Activated naive CD8-positive, alpha-beta T cell treated with anti-CD3 and anti-CD28 coated beads, Interleukin-2, amount 10 ng/mL, durations not matched to agents 7 days and 5 days (primary cell): ENCODE data around the gene RGL3. TPM values are rescaled to one million over a fixed set of nuclear protein-coding genes. Genes with fewer than 3 reads are reported as not detected.
"Not testable (repeated sequence)": the region's sequence is repeated elsewhere in the genome, so short reads cannot be mapped to it uniquely, and the experiment has no call there.

ENCODE experiments used
- ATAC-seq: fragments of 150-1000 bp; cut with Tn5 transposase; one replicate; pipeline ENCODE4 v1.10.0; 2021; ENCODE audit warnings: low read depth, moderate library complexity
- POLR2A ChIA-PET: fragments of 350-600 bp; sonication (Branson Sonifier 250); formaldehyde crosslinking; loops from one replicate; lab custom pipeline; 2021; ENCODE audit warnings: antibody characterized with exemption; lab: Charles Lee
- DNase-seq: peaks from one replicate; pipeline ENCODE4 v3.0.0; 2021
- H3K27ac Mint-ChIP-seq: one replicate; pipeline ENCODE4 v1.8.0; 2022; ENCODE audit warnings: mild to moderate bottlenecking, mixed read lengths
- H3K27me3 Mint-ChIP-seq: one replicate; pipeline ENCODE4 v1.8.0; 2022; ENCODE audit warnings: mild to moderate bottlenecking, moderate library complexity, mixed read lengths
- H3K36me3 Mint-ChIP-seq: one replicate; pipeline ENCODE4 v1.8.0; 2021; ENCODE audit warnings: mild to moderate bottlenecking, mixed read lengths
- H3K4me1 Mint-ChIP-seq: one replicate; pipeline ENCODE4 v1.8.0; 2021; ENCODE audit warnings: mixed read lengths
- H3K4me3 Mint-ChIP-seq: one replicate; pipeline ENCODE4 v1.8.0; 2022; ENCODE audit warnings: mild to moderate bottlenecking, moderate library complexity, mixed read lengths
- H3K9me3 Mint-ChIP-seq: one replicate; pipeline ENCODE4 v1.8.0; 2021; ENCODE audit warnings: mixed read lengths
- total RNA-seq, 2 experiments: library from RNA; stranded (reverse); gene quantifications; one replicate each; pipeline ENCODE4 v1.2.3, GENCODE V29; 2021

The RGL3 gene
- total RNA-seq, 2 experiments from 2014 or later, result not detected

DNA sequence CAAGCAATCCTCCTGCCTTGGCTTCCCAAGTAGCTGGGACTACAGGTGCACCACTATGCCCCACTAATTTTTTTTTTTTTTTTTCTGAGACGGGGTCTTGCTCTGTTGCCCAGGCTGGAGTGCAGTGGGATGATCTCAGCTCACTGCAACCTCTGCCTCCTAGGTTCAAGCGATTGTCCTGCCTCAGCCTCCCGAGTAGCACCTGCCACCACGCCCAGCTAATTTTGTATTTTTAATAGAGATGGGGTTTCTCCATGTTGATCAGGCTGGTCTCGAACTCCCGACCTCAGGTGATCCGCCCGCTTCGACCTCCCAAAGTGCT lies 36.1 kb upstream of the RGL3 start:
- DNase-seq, ATAC-seq, H3K4me3 Mint-ChIP-seq, POLR2A ChIA-PET, H3K4me1 Mint-ChIP-seq, H3K27ac Mint-ChIP-seq, H3K36me3 Mint-ChIP-seq, H3K9me3 Mint-ChIP-seq: not testable (repeated sequence)
- peaks cover 13% of the 10 kb centered on the region for H3K27me3 Mint-ChIP-seq

DNA sequence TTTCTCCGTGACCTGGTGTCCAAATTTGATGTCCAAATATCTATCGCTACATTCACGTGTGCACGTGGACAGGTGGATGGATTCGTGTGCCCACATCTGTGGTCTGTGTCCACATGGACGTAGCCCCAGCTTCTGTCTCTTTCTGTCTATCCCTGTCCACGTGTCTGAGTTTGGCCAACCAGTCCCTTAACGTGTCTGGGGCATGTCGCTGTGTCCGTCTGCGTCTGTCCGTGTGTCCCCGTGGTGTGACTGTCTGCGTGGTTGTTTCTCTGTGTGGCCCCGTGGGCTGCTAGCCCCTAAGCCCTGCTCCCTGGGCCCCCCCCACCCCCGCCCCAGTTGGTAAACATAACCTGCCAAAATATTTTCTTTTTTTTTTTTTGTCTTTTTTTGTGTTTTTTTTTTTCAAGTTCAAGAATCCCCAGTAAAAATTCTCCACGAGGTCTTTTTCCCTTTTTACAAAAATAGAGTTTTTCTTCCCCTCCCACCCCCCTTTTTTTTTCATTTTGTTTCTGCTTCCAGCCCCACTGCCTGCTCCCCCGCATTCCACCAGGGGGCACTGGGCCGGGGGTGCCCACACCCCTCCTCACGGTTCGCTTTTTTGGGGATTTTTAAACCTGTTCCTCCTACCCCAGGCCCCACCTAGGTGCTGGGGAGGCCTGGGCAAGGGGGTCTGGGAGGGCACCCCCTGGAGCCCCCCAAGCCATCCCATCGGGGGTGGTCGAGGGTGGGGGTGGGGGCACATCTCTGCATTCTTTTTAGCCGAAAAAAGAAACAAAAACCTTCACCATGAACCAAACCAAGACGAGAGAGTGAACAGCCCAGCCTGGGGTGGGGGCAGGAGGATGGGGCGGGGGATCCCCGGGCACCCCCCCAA lies 34.6 kb upstream of the RGL3 start:
- no peaks in the 10 kb centered on the region for H3K9me3 Mint-ChIP-seq
- H3K36me3 Mint-ChIP-seq, result peaks cover 1% of the 10 kb centered on the region
- DNase-seq, result no peak
- H3K4me3 Mint-ChIP-seq, result no peak overlapping the region
- H3K27me3 Mint-ChIP-seq, result peaks cover 13% of the 10 kb centered on the region
- H3K27ac Mint-ChIP-seq, result no peak overlapping the region
- POLR2A ChIA-PET, result no interaction called here
- H3K4me1 Mint-ChIP-seq, result no peaks in the 10 kb centered on the region
- no peak for ATAC-seq

DNA sequence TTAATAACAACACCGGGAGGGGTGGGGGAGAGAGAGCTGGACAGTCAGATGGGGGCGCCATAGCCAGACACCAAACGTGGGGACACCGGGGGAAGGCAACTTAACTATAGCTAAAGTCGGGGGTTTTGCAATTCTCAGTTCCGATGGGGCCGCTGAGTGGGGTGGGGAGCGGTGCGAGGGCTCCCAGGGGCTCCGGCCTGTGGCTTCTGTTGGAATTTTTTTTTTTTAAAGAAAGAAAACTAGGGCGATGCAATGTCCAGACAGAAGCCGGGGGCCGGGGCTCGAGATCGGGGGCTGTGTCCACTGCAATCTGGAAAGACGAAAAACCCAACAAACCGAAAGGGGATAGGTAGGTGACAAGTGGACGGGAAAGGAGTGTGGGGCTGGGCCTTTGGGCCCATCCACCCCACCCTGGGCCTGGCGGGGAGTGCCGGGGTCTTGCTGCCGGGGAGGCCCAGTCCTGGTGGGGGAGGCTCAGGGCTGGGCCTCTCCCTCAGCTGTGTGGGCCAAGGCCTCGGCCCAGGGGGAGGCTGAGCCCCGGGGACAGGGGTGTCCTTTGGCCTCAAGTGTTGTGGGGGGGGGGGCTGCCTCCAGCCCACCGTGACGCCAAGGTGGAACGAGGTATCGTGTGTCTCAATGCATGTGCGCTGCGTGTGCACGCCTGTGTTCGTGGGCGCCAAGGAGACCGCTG lies 33.7 kb upstream of the RGL3 start:
- no peak overlapping the region for H3K4me3 Mint-ChIP-seq
- POLR2A ChIA-PET, result interaction anchor here (0.7 to 1.3 kb wide), 3 partner anchors 21 to 72 kb away, joined by 3 to 4 read pairs (median 3); no protein-coding TSS in a partner anchor
- H3K36me3 Mint-ChIP-seq, result peaks cover 1% of the 10 kb centered on the region
- no peaks in the 10 kb centered on the region for H3K9me3 Mint-ChIP-seq
- ATAC-seq (no peak), DNase-seq (no peak)
- peaks cover 10% of the 10 kb centered on the region for H3K27me3 Mint-ChIP-seq
- no peak overlapping the region for H3K27ac Mint-ChIP-seq
- no peaks in the 10 kb centered on the region for H3K4me1 Mint-ChIP-seq

DNA sequence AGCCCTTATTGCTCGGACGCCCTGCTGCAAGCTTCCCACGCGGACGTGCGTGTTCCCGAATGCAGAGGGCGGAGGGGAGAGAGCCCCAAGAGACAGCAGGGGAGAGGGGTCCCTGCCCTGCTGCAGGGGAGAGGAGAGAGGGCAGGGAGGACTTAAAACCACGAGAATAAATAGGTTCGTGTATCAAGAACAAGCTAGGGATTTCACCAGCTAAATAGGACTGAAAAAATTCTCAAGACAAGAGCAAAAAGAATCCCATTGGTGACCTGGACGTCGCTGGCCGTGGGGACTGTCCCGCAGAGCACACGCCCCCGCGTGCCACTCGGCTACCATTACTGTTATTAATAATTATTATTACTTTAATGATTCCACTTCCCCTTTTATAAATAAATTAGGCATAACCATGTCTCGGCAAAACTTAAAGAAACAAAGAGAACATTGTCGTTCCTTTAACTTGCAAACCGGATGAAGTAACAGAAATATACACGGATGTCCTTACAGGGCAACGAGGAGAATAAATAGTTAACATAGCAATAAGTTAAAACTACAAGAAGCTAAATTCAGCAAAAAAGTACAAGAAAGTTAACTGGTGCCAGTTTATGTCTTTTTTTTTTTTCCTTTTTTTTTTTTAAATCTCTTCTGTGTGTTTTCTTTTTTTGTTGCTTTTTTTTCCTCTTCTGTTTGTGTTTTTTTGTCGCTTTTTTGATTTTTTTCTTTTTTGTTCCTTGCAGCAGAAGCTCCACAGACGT lies 32.9 kb upstream of the RGL3 start:
- H3K27ac Mint-ChIP-seq, result no peak overlapping the region
- no peak for DNase-seq
- H3K36me3 Mint-ChIP-seq, result peaks cover 1% of the 10 kb centered on the region
- H3K27me3 Mint-ChIP-seq, result peaks cover 10% of the 10 kb centered on the region
- POLR2A ChIA-PET, result interaction anchor here (0.5 to 1.3 kb wide), 4 partner anchors 22 to 256 kb away, joined by 3 to 4 read pairs (median 3); no protein-coding TSS in a partner anchor
- H3K4me3 Mint-ChIP-seq, result no peak overlapping the region
- no peaks in the 10 kb centered on the region for H3K9me3 Mint-ChIP-seq
- H3K4me1 Mint-ChIP-seq, result no peaks in the 10 kb centered on the region
- ATAC-seq, result no peak

DNA sequence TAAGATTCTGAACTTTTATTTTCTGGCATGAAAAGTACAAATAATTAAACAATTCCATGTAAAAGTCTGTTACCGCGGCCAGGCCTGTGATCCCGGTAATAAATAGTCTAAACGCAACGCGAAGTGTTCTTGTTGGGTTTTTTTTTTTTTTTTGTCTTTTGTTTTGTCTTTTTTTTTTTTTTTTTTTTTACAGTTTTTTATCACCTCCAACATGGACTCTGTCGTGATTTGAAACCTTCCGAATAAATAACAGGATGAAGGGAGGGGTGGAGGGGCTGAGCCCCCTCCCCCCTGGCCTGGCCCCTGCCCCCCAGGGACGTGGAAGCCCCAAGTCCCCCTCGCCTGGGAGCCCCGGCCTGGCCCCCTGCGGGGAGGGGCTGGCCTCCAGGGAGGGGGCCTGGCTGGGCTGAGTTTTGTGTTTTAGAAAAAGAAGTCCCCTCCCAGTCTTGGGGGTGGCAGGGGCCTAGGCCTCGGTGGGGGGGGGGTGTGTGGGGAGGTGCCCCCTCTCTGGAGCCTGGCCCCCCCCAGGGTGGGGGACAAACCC lies 32.3 kb upstream of the RGL3 start:
- H3K4me1 Mint-ChIP-seq, result no peaks in the 10 kb centered on the region
- POLR2A ChIA-PET, result interaction anchor here (0.5 kb wide), 1 partner anchor 255 kb away, joined by 3 read pairs; no protein-coding TSS in a partner anchor
- peaks cover 8% of the 10 kb centered on the region for H3K27me3 Mint-ChIP-seq
- no peaks in the 10 kb centered on the region for H3K9me3 Mint-ChIP-seq
- H3K36me3 Mint-ChIP-seq, result peaks cover 1% of the 10 kb centered on the region
- H3K27ac Mint-ChIP-seq, result no peak overlapping the region
- ATAC-seq (no peak), DNase-seq (no peak)
- H3K4me3 Mint-ChIP-seq, result no peak overlapping the region

DNA sequence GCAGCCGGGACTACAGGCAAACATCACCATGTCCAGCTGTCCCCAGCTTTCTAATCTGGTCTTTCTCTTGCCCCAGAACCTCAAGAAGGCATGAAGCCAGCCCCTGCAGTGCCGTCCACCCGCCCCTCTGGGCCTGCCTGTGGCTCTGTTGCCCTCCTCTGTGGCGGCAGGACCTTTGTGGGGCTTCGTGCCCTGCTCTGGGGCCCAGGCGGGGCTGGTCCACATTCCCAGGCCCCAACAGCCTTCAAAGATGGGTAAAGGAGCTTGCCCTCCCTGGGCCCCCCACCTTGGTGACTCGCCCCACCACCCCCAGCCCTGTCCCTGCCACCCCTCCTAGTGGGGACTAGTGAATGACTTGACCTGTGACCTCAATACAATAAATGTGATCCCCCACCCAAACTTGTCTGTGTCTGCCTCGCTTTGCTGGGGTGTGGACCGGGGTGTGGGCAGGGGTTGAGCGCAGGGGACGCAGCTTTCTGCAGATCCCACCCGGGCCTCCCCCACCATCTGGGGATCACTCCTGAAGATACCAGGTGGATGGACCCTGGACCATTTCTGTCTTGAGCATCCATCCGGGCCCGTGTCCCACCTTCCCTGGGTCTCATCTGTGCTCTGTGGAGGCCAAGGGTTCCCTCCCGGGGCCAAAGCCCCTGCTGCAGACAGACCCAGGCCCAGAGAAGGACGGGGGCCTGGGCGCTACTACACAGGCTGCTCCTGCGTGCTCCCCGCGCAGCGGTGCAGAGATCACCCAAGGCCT lies 31.6 kb upstream of the RGL3 start:
- Mint-ChIP-seq H3K9me3 (no peaks in the 10 kb centered on the region), H3K27ac (no peak overlapping the region)

DNA sequence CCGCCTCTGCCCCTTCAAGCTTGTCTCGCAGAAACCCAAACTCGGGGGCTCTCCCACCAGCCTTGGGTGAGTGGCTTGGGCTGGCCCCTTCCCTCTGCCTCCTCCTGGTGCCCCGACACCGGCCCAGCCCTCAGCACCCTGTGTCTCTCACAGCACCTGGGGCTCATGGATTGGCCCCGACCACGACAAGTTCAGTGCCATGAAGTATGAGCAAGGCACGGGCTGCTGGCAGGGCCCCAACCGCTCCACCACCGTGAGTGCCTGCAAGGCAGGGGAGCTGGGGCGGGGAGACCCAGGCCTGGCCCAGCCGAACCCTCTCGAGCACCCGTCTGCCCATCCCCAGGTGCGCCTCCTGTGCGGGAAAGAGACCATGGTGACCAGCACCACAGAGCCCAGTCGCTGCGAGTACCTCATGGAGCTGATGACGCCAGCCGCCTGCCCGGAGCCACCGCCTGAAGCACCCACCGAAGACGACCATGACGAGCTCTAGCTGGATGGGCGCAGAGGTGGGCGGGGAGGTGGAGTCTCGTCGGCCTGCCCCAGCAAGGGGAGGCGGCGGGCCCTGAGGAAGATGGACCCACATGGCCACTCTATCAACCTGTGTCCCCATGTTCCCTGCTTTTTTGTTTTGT lies 29.9 kb upstream of the RGL3 start:
- POLR2A ChIA-PET, result no interaction called here
- no peak for ATAC-seq
- Mint-ChIP-seq H3K27me3 (no peaks in the 10 kb centered on the region), H3K4me1 (no peaks in the 10 kb centered on the region), H3K27ac (no peak overlapping the region), H3K4me3 (no peak overlapping the region), H3K36me3 (peaks cover 3% of the 10 kb centered on the region), H3K9me3 (no peaks in the 10 kb centered on the region)
- DNase-seq, result no peak

More for the DNA sequence above, 31.6 kb upstream of the RGL3 start:
- Mint-ChIP-seq H3K4me1 (no peaks in the 10 kb centered on the region), H3K27me3 (peaks cover 3% of the 10 kb centered on the region), H3K36me3 (peaks cover 1% of the 10 kb centered on the region), H3K4me3 (no peak overlapping the region)
- DNase-seq (no peak), ATAC-seq (no peak)
- POLR2A ChIA-PET, result no interaction called here

DNA sequence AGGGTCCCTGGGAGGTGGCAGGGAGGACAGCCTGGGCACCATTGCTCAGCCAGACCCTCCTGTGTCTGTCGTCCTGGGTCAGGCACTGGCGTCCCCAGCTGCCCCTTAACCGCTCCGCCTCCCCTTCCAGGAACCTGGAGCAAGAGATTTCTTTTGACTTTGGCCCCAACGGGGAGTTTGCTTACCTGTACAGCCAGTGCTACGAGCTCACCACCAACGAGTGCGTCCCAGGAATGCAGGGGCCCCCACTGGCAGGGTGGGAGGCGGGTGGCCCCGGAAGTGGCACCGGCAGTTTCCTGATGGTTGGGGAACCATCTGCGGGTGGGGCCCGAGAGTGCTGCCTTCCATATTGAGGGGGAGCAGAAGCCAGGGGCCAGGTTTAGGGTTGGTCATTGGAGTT lies 29.3 kb upstream of the RGL3 start:
- peaks cover 3% of the 10 kb centered on the region for H3K36me3 Mint-ChIP-seq
- no peak for DNase-seq

DNA sequence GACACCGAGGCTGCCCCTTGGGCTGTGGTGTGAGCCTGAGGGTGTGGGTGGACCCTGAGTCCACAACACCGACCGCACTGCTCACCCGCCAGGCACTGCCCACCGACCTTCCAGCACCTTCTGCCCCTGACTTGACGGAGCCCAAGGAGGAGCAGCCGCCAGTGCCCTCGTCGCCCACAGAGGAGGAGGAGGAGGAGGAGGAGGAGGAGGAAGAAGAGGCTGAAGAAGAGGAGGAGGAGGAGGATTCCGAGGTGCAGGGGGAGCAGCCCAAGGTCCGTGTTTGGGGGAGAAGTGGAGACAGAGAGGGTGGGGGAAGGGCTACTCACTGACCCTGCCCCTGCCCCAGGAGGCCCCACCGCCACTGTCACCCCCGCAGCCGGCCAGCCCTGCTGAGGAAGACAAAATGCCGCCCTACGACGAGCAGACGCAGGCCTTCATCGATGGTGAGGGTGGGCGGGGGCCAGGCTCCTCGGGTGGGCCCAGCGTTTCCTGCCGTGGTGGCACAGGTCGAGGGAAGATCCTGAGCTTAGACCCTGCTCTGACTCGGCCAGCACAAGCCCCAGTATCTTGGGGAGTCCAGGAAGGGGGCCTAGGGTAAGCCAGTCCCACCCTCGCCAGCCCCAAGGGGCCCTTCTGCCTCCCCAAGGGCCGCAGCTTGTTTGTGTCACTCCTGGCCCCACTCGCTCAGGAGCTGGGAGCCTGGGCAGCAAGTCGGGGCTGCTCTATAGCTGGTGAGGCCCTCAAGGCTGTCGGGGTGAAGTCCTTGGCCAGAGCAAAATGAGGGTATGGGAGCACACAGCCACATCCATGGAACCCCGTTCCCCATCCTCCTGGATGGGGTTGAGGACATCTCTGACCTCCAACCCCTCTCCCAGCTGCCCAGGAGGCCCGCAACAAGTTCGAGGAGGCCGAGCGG lies 28.5 kb upstream of the RGL3 start:
- Mint-ChIP-seq H3K27me3 (no peaks in the 10 kb centered on the region), H3K4me3 (no peak overlapping the region), H3K36me3 (peaks cover 3% of the 10 kb centered on the region), H3K4me1 (no peaks in the 10 kb centered on the region), H3K27ac (no peak overlapping the region), H3K9me3 (no peaks in the 10 kb centered on the region)
- ATAC-seq (no peak), DNase-seq (no peak)
- POLR2A ChIA-PET, result interaction anchor here (1.0 to 1.1 kb wide), 2 partner anchors 35 to 73 kb away, joined by 3 read pairs; no protein-coding TSS in a partner anchor

More for the DNA sequence above, 29.3 kb upstream of the RGL3 start:
- Mint-ChIP-seq H3K4me1 (no peaks in the 10 kb centered on the region), H3K4me3 (no peak overlapping the region), H3K27me3 (no peaks in the 10 kb centered on the region), H3K27ac (no peak overlapping the region), H3K9me3 (no peaks in the 10 kb centered on the region)
- no peak for ATAC-seq
- POLR2A ChIA-PET, result interaction anchor here (1.0 to 1.1 kb wide), 2 partner anchors 34 to 73 kb away, joined by 3 read pairs; no protein-coding TSS in a partner anchor

DNA sequence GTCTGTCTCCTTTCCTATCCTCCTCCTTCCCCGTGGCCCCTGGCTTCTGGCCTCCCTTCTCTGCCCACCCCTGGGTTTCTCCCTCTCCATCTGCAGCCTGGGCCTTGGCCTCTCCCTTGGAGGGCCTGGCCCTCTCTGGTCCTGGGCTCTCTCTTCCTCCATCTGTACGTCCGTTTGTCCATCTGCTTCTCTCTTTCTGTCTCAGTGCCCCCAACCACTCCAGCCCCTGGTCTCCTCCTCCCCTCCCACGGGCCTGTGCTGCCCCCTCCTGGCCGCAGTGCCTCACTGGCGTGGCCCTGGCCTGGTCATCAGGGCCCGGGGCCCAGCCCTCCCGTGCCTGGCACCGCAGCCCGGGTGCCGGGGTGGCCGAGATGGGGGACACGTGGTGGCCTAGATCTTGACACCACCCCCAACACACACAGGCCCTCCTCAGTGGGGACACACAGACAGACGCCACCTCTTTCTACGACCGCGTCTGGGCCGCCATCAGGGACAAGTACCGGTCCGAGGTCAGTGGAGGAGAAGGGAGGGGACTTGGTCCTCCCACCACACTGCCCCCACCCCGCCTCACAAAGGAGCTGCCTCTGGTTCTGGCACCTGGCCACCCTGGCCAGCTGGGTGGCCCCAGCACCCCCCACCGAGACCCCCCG lies 27.7 kb upstream of the RGL3 start:
- peak; percentile 69 for DNase-seq

DNA sequence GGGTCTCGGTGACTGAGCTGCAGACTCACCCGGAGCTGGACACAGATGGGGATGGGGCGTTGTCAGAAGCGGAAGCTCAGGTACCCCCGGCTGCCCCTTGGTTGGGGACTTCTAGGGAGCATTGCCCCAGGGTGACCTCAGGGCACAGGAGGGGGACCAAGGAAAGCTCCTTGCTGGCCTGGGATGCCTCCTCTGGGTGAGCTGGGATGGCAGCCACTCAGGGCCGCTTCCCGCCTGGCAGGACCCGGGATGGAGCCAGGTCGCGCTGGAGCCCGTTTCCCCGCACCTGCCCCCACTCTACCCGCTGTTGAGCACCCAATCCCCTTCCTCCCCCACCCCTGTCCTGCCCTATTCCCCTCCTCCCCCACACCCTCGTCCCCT lies 27.1 kb upstream of the RGL3 start:
- Mint-ChIP-seq H3K27me3 (no peaks in the 10 kb centered on the region), H3K4me1 (peaks cover 1% of the 10 kb centered on the region), H3K4me3 (no peak overlapping the region), H3K36me3 (peaks cover 3% of the 10 kb centered on the region), H3K9me3 (no peaks in the 10 kb centered on the region), H3K27ac (no peak overlapping the region)
- no peak for ATAC-seq
- no peak for DNase-seq
- POLR2A ChIA-PET, result interaction anchor here (1.5 kb wide), 1 partner anchor 11 kb away, joined by 6 read pairs; the partner anchor contains the start of genes ODAD3 and PRKCSH

More for the DNA sequence above, 27.7 kb upstream of the RGL3 start:
- no peak overlapping the region for H3K4me3 Mint-ChIP-seq
- no peaks in the 10 kb centered on the region for H3K9me3 Mint-ChIP-seq
- H3K27me3 Mint-ChIP-seq, result no peaks in the 10 kb centered on the region
- no peak overlapping the region for H3K27ac Mint-ChIP-seq
- POLR2A ChIA-PET, result interaction anchor here (1.5 kb wide), 1 partner anchor 12 kb away, joined by 6 read pairs; the partner anchor contains the start of genes ODAD3 and PRKCSH
- H3K36me3 Mint-ChIP-seq, result peaks cover 3% of the 10 kb centered on the region
- ATAC-seq, result peak; percentile 38
- peaks cover 1% of the 10 kb centered on the region for H3K4me1 Mint-ChIP-seq
